SU-DHL-6 (cell line): Measurements from ENCODE around the gene CCDC187.

Experiments
- CTCF ChIP-seq: fragments of 200-600 bp; sonication (generic); IDR thresholded peaks from one replicate; pipeline ENCODE4 v1.5.1; 2017; ENCODE audit warnings: antibody characterized with exemption, mild to moderate bottlenecking, low read length, moderate library complexity; ENCODE audit not compliant: insufficient read depth, poor library complexity, severe bottlenecking
- EZH2phosphoT487 ChIP-seq: fragments of 200-600 bp; sonication (generic), shearing (Covaris generic); conservative IDR thresholded peaks from 2 replicates; pipeline ENCODE4 v1.6.1; 2018; ENCODE audit warnings: mild to moderate bottlenecking, antibody characterized with exemption, low read length, moderate library complexity, mixed read lengths

GRCh38 chr9:136337416-136338395 is 33.8 kb upstream of the CCDC187 start:
- TF ChIP-seq CTCF (no peak), EZH2phosphoT487 (no peak)
